ENCODE data around the gene SRA1. TPM values are rescaled to one million over a fixed set of nuclear protein-coding genes. Genes with fewer than 3 reads are reported as not detected.
A peak's percentile ranks its signal among the peaks of the same experiment; 100 is the strongest.

SRA1 gene
- total and polyA plus RNA-seq, 4 donors: 12.9 to 41.1 (median 19.8) TPM

DNA sequence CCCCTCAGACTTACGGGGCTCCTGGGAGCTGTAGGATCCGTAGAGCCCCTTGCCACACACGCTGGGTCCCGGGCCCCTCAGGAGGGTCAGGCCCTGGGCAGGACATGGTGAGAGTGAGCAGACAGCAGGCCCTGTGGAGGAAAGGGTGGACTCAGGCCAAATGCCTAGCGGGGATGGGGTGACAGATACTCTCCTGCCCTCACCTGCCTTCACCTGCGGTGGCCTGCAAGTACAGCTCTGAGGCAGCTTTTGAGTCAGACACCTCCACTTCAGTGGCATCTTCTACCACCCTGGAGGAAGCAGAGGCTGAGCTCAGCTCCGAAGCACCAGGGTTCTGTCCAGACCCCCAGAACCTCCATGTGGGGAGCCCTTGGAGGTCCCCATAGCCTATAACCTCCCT is 33.6 kb upstream of the SRA1 start:
- 95% methylated on average over 7 of the region's 7 CpGs for WGBS
- no peak overlapping the region for H3K27ac ChIP-seq (ENCODE audit: low read depth in 1 of 2, low read length in 2 of 2)
- H3K4me1 ChIP-seq (ENCODE audit: control insufficient read depth in 4 of 4, insufficient read depth in 4 of 4, low read length in 3 of 4): peaks cover 6 to 15% (median 13%) of the 10 kb centered on the region in 4 donors
- H3K9ac ChIP-seq (ENCODE audit: low read depth in 1 of 2, low read length in 2 of 2): no peak overlapping the region
- H3K4me3 ChIP-seq (ENCODE audit: low read depth in 1 of 3, low read length in 3 of 3): no peak overlapping the region
- H3K27me3 ChIP-seq (ENCODE audit: control insufficient read depth in 4 of 4, insufficient read depth in 4 of 4, low read length in 3 of 4): no peaks in the 10 kb centered on the region
- DNase-seq (ENCODE audit: low spot score): no peak
- no peaks in the 10 kb centered on the region for H3K36me3 ChIP-seq (ENCODE audit: control insufficient read depth in 4 of 4, insufficient read depth in 3 of 4, low read depth in 1 of 4, low read length in 3 of 4)
- no peak for TF ChIP-seq NR2F2 (IDR thresholded peaks at IDR 0.05)
- H3K9me3 ChIP-seq (ENCODE audit: control insufficient read depth in 4 of 4, low read length in 3 of 4): no peaks in the 10 kb centered on the region

- Histone ChIP-seq H3K27me3 (ENCODE audit: control insufficient read depth in 4 of 4, insufficient read depth in 4 of 4, low read length in 3 of 4) (no peaks in the 10 kb centered on the region), H3K9me3 (ENCODE audit: control insufficient read depth in 4 of 4, low read length in 3 of 4) (no peaks in the 10 kb centered on the region), H3K27ac (ENCODE audit: low read depth in 1 of 2, low read length in 2 of 2) (peak overlapping the region; percentile 20 to 52), H3K9ac (ENCODE audit: low read depth in 1 of 2, low read length in 2 of 2) (no peak overlapping the region), H3K36me3 (ENCODE audit: control insufficient read depth in 4 of 4, insufficient read depth in 3 of 4, low read depth in 1 of 4, low read length in 3 of 4) (no peaks in the 10 kb centered on the region), H3K4me3 (ENCODE audit: low read depth in 1 of 3, low read length in 3 of 3) (no peak overlapping the region), H3K4me1 (ENCODE audit: control insufficient read depth in 4 of 4, insufficient read depth in 4 of 4, low read length in 3 of 4) (no peaks in the 10 kb centered on the region)
- DNase-seq (ENCODE audit: low spot score): no peak
- TF ChIP-seq SP1 (IDR thresholded peaks at IDR 0.05): no peak
- no peak for TF ChIP-seq HNF4A (conservative IDR thresholded peaks at IDR 0.05)
- TF ChIP-seq JUND (IDR thresholded peaks at IDR 0.05): no peak
- no peak for TF ChIP-seq FOXA1 (IDR thresholded peaks at IDR 0.05)
- no peak for TF ChIP-seq TAF1 (conservative IDR thresholded peaks at IDR 0.05)
- no peak for TF ChIP-seq YY1 (IDR thresholded peaks at IDR 0.05)
- TF ChIP-seq CTCF (IDR thresholded peaks at IDR 0.05; ENCODE audit: low read depth, low read length, missing input control): no peak
- TF ChIP-seq NR2F2 (IDR thresholded peaks at IDR 0.05): no peak
- TF ChIP-seq RAD21 (IDR thresholded peaks at IDR 0.05): no peak
- 70% methylated on average over 5 of the region's 5 CpGs for WGBS
These were observed 31.2 kb upstream of the SRA1 start for GRCh38 chr5:140588311-140589070.

DNA sequence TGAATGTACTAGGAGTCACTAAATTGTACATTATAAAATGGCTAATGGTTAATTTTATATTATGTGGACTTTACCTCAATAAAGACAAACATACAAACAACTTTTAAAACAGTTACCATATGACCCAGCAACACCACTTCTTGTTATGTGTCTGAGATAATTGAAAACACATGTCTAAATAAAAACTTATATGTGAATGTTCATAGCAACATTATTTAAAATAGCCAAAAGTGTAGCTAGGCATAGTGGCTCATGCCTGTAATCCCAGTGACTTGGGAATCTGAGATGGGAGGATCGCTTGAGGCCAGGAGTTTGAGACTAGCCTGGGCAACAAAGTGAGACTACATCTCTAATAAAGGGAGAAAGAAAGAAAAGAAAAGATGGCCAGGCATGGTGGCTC is 30.2 kb upstream of the SRA1 start:
- H3K27ac ChIP-seq (ENCODE audit: low read depth in 1 of 2, low read length in 2 of 2): no peak overlapping the region
- DNase-seq (ENCODE audit: low spot score): no peak
- 98% methylated on average over 1 of the region's 1 CpG for WGBS
- no peak overlapping the region for H3K4me3 ChIP-seq (ENCODE audit: low read depth in 1 of 3, low read length in 3 of 3)
- H3K9ac ChIP-seq (ENCODE audit: low read depth in 1 of 2, low read length in 2 of 2): no peak overlapping the region
- no peaks in the 10 kb centered on the region for H3K4me1 ChIP-seq (ENCODE audit: control insufficient read depth in 4 of 4, insufficient read depth in 4 of 4, low read length in 3 of 4)
- H3K9me3 ChIP-seq (ENCODE audit: control insufficient read depth in 4 of 4, low read length in 3 of 4): no peaks in the 10 kb centered on the region
- H3K36me3 ChIP-seq (ENCODE audit: control insufficient read depth in 4 of 4, insufficient read depth in 3 of 4, low read depth in 1 of 4, low read length in 3 of 4): no peaks in the 10 kb centered on the region
- no peaks in the 10 kb centered on the region for H3K27me3 ChIP-seq (ENCODE audit: control insufficient read depth in 4 of 4, insufficient read depth in 4 of 4, low read length in 3 of 4)
- TF ChIP-seq TAF1 (conservative IDR thresholded peaks at IDR 0.05) (no peak), JUND (IDR thresholded peaks at IDR 0.05) (no peak), FOXA1 (IDR thresholded peaks at IDR 0.05) (no peak), HNF4G (IDR thresholded peaks at IDR 0.05) (no peak), GABPA (IDR thresholded peaks at IDR 0.05 in 1 of 2, conservative IDR thresholded peaks at IDR 0.05 in 1 of 2) (no peak), EGR1 (IDR thresholded peaks at IDR 0.05; ENCODE audit: low read depth in 2 of 2) (no peak), YY1 (IDR thresholded peaks at IDR 0.05) (no peak), SP1 (IDR thresholded peaks at IDR 0.05) (no peak), NR2F2 (IDR thresholded peaks at IDR 0.05) (no peak), RXRA (IDR thresholded peaks at IDR 0.05) (no peak), HNF4A (conservative IDR thresholded peaks at IDR 0.05) (no peak), CTCF (IDR thresholded peaks at IDR 0.05; ENCODE audit: low read depth, low read length, missing input control) (no peak), RAD21 (IDR thresholded peaks at IDR 0.05) (no peak)
- TF ChIP-seq, protein P1, sequence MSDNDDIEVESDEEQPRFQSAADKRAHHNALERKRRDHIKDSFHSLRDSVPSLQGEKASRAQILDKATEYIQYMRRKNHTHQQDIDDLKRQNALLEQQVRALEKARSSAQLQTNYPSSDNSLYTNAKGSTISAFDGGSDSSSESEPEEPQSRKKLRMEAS (IDR thresholded peaks at IDR 0.05): no peak
- TF ChIP-seq, protein P2, sequence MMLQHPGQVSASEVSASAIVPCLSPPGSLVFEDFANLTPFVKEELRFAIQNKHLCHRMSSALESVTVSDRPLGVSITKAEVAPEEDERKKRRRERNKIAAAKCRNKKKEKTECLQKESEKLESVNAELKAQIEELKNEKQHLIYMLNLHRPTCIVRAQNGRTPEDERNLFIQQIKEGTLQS (IDR thresholded peaks at IDR 0.05): no peak
- TF ChIP-seq, protein P3, sequence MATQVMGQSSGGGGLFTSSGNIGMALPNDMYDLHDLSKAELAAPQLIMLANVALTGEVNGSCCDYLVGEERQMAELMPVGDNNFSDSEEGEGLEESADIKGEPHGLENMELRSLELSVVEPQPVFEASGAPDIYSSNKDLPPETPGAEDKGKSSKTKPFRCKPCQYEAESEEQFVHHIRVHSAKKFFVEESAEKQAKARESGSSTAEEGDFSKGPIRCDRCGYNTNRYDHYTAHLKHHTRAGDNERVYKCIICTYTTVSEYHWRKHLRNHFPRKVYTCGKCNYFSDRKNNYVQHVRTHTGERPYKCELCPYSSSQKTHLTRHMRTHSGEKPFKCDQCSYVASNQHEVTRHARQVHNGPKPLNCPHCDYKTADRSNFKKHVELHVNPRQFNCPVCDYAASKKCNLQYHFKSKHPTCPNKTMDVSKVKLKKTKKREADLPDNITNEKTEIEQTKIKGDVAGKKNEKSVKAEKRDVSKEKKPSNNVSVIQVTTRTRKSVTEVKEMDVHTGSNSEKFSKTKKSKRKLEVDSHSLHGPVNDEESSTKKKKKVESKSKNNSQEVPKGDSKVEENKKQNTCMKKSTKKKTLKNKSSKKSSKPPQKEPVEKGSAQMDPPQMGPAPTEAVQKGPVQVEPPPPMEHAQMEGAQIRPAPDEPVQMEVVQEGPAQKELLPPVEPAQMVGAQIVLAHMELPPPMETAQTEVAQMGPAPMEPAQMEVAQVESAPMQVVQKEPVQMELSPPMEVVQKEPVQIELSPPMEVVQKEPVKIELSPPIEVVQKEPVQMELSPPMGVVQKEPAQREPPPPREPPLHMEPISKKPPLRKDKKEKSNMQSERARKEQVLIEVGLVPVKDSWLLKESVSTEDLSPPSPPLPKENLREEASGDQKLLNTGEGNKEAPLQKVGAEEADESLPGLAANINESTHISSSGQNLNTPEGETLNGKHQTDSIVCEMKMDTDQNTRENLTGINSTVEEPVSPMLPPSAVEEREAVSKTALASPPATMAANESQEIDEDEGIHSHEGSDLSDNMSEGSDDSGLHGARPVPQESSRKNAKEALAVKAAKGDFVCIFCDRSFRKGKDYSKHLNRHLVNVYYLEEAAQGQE (IDR thresholded peaks at IDR 0.05): no peak
